ENCODE measurements around the gene TCEAL4. TPM values are rescaled to one million over a fixed set of nuclear protein-coding genes. Genes with fewer than 3 reads are reported as not detected.

TCEAL4 gene
- total RNA-seq, 1 donor from 2014 or later: 48.7 TPM

DNA sequence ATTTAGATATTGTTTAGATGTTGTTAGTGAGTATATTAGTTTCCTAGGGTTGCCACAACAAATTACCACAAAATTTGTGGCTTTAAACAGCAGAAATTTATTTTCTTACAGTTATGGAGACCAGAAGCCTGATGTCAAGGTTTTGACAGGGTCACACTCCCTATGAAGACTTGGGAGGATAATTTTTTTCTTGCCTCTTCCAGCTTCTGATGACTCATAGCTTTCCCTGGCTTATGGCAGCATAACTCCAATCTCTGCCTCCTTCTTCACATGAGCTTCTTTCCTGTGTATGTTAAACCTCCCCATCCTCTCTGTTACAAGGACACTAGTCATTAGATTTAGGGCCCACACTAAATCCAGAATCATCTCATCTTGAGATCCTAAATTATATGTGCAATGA, 45.2 kb upstream of the TCEAL4 start:
- no peaks in the 10 kb centered on the region for H3F3A ChIP-seq (ENCODE audit: low read depth)
- no peaks in the 10 kb centered on the region for H4K20me1 ChIP-seq (ENCODE audit: low read depth)
- H3K27ac Mint-ChIP-seq: no peak overlapping the region
- TF ChIP-seq EZH2 (IDR thresholded peaks at IDR 0.05) (no peak), EZH2phosphoT487 (IDR thresholded peaks at IDR 0.05) (no peak)
- TF ChIP-seq, protein P1, sequence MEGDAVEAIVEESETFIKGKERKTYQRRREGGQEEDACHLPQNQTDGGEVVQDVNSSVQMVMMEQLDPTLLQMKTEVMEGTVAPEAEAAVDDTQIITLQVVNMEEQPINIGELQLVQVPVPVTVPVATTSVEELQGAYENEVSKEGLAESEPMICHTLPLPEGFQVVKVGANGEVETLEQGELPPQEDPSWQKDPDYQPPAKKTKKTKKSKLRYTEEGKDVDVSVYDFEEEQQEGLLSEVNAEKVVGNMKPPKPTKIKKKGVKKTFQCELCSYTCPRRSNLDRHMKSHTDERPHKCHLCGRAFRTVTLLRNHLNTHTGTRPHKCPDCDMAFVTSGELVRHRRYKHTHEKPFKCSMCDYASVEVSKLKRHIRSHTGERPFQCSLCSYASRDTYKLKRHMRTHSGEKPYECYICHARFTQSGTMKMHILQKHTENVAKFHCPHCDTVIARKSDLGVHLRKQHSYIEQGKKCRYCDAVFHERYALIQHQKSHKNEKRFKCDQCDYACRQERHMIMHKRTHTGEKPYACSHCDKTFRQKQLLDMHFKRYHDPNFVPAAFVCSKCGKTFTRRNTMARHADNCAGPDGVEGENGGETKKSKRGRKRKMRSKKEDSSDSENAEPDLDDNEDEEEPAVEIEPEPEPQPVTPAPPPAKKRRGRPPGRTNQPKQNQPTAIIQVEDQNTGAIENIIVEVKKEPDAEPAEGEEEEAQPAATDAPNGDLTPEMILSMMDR (IDR thresholded peaks at IDR 0.05): no peak
- H3K4me2 ChIP-seq: no peak overlapping the region
- no peaks in the 10 kb centered on the region for H3K4me1 ChIP-seq
- H3K36me3 ChIP-seq: no peaks in the 10 kb centered on the region
- no peaks in the 10 kb centered on the region for H3K9me3 ChIP-seq (ENCODE audit: low read depth)
- H3K36me3 Mint-ChIP-seq: no peaks in the 10 kb centered on the region
- no peak overlapping the region for H3K9ac ChIP-seq
- no peaks in the 10 kb centered on the region for H3K4me1 Mint-ChIP-seq
- H3K79me2 ChIP-seq (ENCODE audit: low read depth): no peaks in the 10 kb centered on the region
- peaks cover 2% of the 10 kb centered on the region for H3K27me3 Mint-ChIP-seq (ENCODE audit: insufficient read depth, low read depth)
- H3K4me3 Mint-ChIP-seq: no peak overlapping the region
- no peaks in the 10 kb centered on the region for H3K27me3 ChIP-seq
- no peak for DNase-seq (ENCODE audit: low spot score)
- no peak overlapping the region for H3K27ac ChIP-seq
- H2AFZ ChIP-seq (replicated peaks): no peak overlapping the region
- H3K4me3 ChIP-seq: no peak overlapping the region
- no peaks in the 10 kb centered on the region for H3K9me3 Mint-ChIP-seq

DNA sequence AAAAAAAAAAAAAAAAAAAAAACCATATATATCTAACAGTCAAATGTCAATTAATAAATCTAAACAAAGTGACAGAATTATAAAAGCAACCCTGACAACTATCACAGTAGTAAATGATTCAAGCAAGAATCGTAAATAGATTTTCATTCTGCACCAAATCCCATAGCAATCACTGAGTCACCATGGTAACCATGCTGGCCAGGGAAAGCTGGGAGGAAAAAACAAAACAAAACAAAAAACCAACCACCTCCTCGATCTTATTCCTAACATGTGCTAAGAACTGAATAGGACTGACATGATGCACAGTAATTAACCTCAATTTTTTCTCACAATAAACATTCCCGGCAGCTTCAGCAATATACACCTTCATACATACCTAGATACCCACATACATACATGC, 35.4 kb upstream of the TCEAL4 start:
- Mint-ChIP-seq H3K27ac (no peak overlapping the region), H3K9me3 (peaks cover 8% of the 10 kb centered on the region), H3K36me3 (peaks cover 2% of the 10 kb centered on the region), H3K4me3 (no peak overlapping the region), H3K4me1 (peaks cover 7% of the 10 kb centered on the region), H3K27me3 (ENCODE audit: insufficient read depth, low read depth) (no peaks in the 10 kb centered on the region)
- Histone ChIP-seq H3K36me3 (no peaks in the 10 kb centered on the region), H2AFZ (replicated peaks) (no peak overlapping the region), H4K20me1 (ENCODE audit: low read depth) (no peaks in the 10 kb centered on the region), H3K27me3 (no peaks in the 10 kb centered on the region), H3K4me1 (no peaks in the 10 kb centered on the region), H3K9me3 (ENCODE audit: low read depth) (no peaks in the 10 kb centered on the region), H3K79me2 (ENCODE audit: low read depth) (no peaks in the 10 kb centered on the region), H3K4me3 (no peak overlapping the region), H3F3A (ENCODE audit: low read depth) (peaks cover 7% of the 10 kb centered on the region), H3K9ac (no peak overlapping the region), H3K27ac (no peak overlapping the region), H3K4me2 (no peak overlapping the region)
- TF ChIP-seq EZH2phosphoT487 (IDR thresholded peaks at IDR 0.05) (no peak), EZH2 (IDR thresholded peaks at IDR 0.05) (no peak)
- TF ChIP-seq, protein P1 (IDR thresholded peaks at IDR 0.05): no peak
- DNase-seq (ENCODE audit: low spot score): no peak

DNA sequence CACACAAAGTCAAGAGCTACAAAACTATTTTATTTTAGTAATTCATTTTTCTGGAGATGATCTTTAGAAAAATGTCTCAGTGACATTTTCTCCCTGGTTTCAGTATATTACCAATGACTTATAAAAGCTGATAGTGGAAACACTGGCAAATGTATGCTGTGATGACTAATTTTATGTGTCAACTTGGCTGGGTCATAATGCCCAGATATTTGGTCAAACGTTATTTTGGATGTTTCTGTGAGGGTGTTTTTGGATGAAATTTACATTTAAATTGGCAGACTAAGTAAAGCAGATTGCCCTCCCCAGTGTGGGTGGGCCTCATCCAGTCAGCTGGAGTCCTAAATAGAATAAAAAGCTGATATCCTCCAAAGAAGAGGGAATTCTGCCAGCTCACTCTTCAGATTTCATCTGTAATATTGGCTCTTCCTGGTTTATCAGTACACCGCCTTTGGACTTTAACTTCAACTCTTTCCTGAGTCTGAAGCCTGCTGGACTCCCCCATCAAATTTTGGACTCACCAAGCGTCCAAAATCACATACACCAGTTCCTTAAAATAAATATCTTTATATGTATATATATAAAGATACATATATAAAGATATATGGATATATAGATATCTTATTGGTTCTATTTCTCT, 34.8 kb upstream of the TCEAL4 start:
- TF ChIP-seq EZH2phosphoT487 (IDR thresholded peaks at IDR 0.05) (no peak), EZH2 (IDR thresholded peaks at IDR 0.05) (no peak)
- TF ChIP-seq, protein P1 (IDR thresholded peaks at IDR 0.05): no peak
- Mint-ChIP-seq H3K27ac (no peak overlapping the region), H3K4me1 (peaks cover 10% of the 10 kb centered on the region)

More for the DNA sequence above, 34.8 kb upstream of the TCEAL4 start:
- H3F3A ChIP-seq (ENCODE audit: low read depth): peaks cover 7% of the 10 kb centered on the region
- no peaks in the 10 kb centered on the region for H3K36me3 ChIP-seq
- H3K36me3 Mint-ChIP-seq: peaks cover 2% of the 10 kb centered on the region
- no peak overlapping the region for H3K4me3 ChIP-seq
- H3K4me2 ChIP-seq: no peak overlapping the region
- H2AFZ ChIP-seq (replicated peaks): no peak overlapping the region
- no peak overlapping the region for H3K27ac ChIP-seq
- no peaks in the 10 kb centered on the region for H3K79me2 ChIP-seq (ENCODE audit: low read depth)
- no peaks in the 10 kb centered on the region for H3K27me3 Mint-ChIP-seq (ENCODE audit: insufficient read depth, low read depth)
- peaks cover under 1% of the 10 kb centered on the region for H3K27me3 ChIP-seq
- H3K9me3 Mint-ChIP-seq: peaks cover 8% of the 10 kb centered on the region
- H3K4me1 ChIP-seq: no peaks in the 10 kb centered on the region
- H4K20me1 ChIP-seq (ENCODE audit: low read depth): no peaks in the 10 kb centered on the region
- DNase-seq (ENCODE audit: low spot score): no peak
- no peak overlapping the region for H3K9ac ChIP-seq
- no peaks in the 10 kb centered on the region for H3K9me3 ChIP-seq (ENCODE audit: low read depth)
- H3K4me3 Mint-ChIP-seq: no peak overlapping the region

All from neural progenitor cell (in vitro differentiated cells).